Kidney (tissue), 14 donors: ENCODE data around the gene FAM120B. TPM values are rescaled to one million over a fixed set of nuclear protein-coding genes. Genes with fewer than 3 reads are reported as not detected.

Experiments
- DNase-seq, 5 donors: peaks; one replicate each; pipeline ENCODE4 v3.0.0-alpha.2; 2013 to 2020
- FAIRE-seq: peaks from 2 replicates; lab custom pipeline; 2012; peaks lifted over from hg19 to GRCh38; lab: Jason Lieb, UNC
- H3K27ac ChIP-seq, 2 donors: one replicate each; pipeline ENCODE4 v1.7.0; 2013; ENCODE audit warnings: low read depth in 2 of 2, low read length in 2 of 2, inconsistent platforms in 1 of 2
- H3K27me3 ChIP-seq: one replicate; pipeline ENCODE4 v1.7.1; 2013; ENCODE audit warnings: low read length, inconsistent platforms; ENCODE audit not compliant: control insufficient read depth, insufficient read depth
- H3K36me3 ChIP-seq, 3 donors: one replicate each; pipeline versions ENCODE4 v1.7.0 to v1.7.1; 2013; ENCODE audit warnings: low read length in 3 of 3, control low read depth in 1 of 3, inconsistent platforms in 1 of 3; ENCODE audit not compliant: insufficient read depth in 3 of 3, control insufficient read depth in 2 of 3
- H3K4me1 ChIP-seq, 3 donors: one replicate each; pipeline versions ENCODE4 v1.7.0 to v1.7.1; 2013; ENCODE audit warnings: low read length in 3 of 3, inconsistent platforms in 1 of 3, low read depth in 1 of 3; ENCODE audit not compliant: control insufficient read depth in 2 of 3, insufficient read depth in 2 of 3
- H3K4me3 ChIP-seq, 3 donors: one replicate each; pipeline versions ENCODE4 v1.7.0 to v1.8.1; 2013; ENCODE audit warnings: low read length in 3 of 3, control low read depth in 1 of 3, inconsistent platforms in 1 of 3
- H3K9ac ChIP-seq, 3 donors: one replicate each; pipeline versions ENCODE4 v1.7.0 to v1.7.1; 2013; ENCODE audit warnings: low read length in 3 of 3, control low read depth in 1 of 3, inconsistent platforms in 1 of 3
- H3K9me3 ChIP-seq, 3 donors: one replicate each; pipeline versions ENCODE4 v1.7.0 to v1.7.1; 2013; ENCODE audit warnings: low read length in 3 of 3, control low read depth in 1 of 3, inconsistent platforms in 1 of 3; ENCODE audit not compliant: control insufficient read depth in 2 of 3, insufficient read depth in 1 of 3
- intact Hi-C: fragments of 100-400 bp; cut with DNase I; formaldehyde crosslinking; loops from one replicate; pipeline ENCODE4 v1.11.1; 2022
- polyA plus RNA-seq: library from polyadenylated mRNA; stranded (reverse); fragments of 350-450 nt; fragmentation: Illumina TruSeq; extraction: RNeasy Lipid Tissue Mini Kit (QIAGEN cat#74804); gene quantifications from one replicate; pipeline ENCODE4 v1.2.3, GENCODE V29; 2014; ENCODE audit warnings: low read depth, low replicate concordance; ENCODE audit not compliant: insufficient read depth
- total RNA-seq: library from RNA; stranded (reverse); fragmentation: NEBNext Ultra II Directional; extraction: Animal tissue kit (Norgen Biotek cat#: 25700); gene quantifications from one replicate; pipeline ENCODE4 v1.2.1, GENCODE V29; 2021
- TF ChIP-seq, protein P1 (sequence below): IDR thresholded peaks from 3 replicates; pipeline ENCODE4 v1.5.1; 2012; ENCODE audit warnings: mild to moderate bottlenecking, moderate library complexity, borderline replicate concordance; ENCODE audit not compliant: insufficient read depth; ENCODE audit errors: extremely low read depth
- donor health status: control.
- donor health status: control.
- donor health status: control.
- donor health status: control.
- donor health status: control.
- donor health status: DM: yes; HTN: yes; CAD: no.
- donor health status: Normal renal cell carcinoma (clear cell type).

The FAM120B gene
- total and polyA plus RNA-seq, 2 donors from 2014 or later: 16.5 to 34.8 TPM

DNA sequence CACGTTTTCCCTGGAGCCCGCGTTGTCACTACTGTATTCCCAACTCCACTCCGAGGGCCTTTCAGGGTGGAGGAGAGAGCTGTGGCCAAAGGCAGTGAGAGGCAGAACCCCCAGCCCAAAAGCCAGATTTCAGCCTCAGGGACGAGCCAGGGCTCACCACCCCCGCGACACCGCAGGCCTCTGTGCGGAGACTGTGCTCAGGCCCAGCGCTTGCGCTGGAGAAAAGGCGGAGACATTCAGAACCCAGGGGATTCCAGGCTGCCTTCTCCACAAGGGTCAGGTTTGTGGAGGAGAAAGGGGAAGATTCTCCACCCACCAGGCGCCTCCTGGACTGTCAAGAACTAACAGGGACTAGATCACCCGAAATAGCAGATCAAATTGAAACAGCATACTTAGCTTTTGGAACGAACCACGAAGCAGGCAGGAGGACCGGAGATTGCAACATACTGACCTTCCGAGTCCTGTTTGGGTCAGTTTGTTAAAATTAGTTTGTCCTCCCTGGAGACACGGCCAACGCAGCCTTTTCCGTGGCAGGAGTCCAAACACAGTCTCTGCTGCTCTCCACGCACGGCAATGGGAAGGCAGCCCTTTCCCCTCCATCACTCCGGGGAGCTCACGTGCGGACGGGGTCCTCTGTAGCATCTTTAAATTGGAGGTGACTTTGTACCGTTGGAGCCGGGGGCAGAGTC, 30.0 kb upstream of the FAM120B start:
- Histone ChIP-seq H3K4me3 (no peak overlapping the region), H3K9me3 (no peaks in the 10 kb centered on the region), H3K9ac (no peak overlapping the region), H3K36me3 (no peaks in the 10 kb centered on the region), H3K27ac (peak overlapping the region; percentile 13 to 25), H3K27me3 (no peaks in the 10 kb centered on the region), H3K4me1 (peaks cover 0 to 10% (median 8%) of the 10 kb centered on the region in 3 donors)
- TF ChIP-seq, protein P1, sequence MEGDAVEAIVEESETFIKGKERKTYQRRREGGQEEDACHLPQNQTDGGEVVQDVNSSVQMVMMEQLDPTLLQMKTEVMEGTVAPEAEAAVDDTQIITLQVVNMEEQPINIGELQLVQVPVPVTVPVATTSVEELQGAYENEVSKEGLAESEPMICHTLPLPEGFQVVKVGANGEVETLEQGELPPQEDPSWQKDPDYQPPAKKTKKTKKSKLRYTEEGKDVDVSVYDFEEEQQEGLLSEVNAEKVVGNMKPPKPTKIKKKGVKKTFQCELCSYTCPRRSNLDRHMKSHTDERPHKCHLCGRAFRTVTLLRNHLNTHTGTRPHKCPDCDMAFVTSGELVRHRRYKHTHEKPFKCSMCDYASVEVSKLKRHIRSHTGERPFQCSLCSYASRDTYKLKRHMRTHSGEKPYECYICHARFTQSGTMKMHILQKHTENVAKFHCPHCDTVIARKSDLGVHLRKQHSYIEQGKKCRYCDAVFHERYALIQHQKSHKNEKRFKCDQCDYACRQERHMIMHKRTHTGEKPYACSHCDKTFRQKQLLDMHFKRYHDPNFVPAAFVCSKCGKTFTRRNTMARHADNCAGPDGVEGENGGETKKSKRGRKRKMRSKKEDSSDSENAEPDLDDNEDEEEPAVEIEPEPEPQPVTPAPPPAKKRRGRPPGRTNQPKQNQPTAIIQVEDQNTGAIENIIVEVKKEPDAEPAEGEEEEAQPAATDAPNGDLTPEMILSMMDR: no peak
- FAIRE-seq: no peak
- DNase-seq: peak in 2 of 5 donors; percentile 39 to 89
- intact Hi-C loops: no loop called here

DNA sequence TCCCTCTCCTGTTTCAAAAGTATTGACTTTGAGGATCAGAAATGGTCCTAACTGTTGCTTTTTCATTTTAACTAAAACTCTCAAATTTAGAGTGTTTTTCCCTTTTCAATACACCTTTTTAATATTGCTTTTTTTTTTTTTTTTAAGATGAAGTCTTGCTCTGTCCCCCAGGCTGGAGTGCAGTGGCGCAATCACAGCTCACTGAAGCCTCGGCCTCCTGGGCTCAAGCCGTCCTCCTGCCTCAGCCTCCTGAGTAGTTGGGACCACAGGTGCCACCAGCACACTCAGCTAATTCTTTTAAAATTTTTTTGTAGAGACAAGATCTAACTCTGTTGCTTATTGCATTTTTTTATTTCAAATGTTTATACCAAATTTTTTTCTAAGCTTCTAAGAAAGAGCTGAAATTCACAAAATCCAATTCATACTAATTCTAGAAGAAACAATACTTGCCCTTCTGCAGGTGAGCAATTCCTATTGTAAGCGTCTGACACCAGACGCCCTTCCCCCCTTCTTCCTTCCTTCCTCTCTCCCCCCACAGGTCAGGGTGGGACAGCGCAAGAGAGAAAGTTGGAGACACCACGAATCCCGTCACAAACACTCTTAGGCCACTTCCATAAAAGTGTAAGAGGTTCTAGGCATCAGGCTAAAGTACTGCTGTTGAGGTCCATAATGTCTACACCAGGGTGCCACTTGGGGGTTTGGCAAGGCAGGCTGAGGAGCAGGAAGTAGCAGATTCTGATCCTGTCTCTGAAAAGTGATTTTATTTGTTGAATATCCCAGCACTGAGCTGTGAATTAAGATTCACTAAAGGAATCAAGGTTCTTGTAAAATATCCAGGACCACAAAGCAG, 28.4 kb upstream of the FAM120B start:
- H3K9ac ChIP-seq: no peak overlapping the region
- DNase-seq (no peak), FAIRE-seq (no peak)
- no peaks in the 10 kb centered on the region for H3K27me3 ChIP-seq
- no peaks in the 10 kb centered on the region for H3K36me3 ChIP-seq
- H3K9me3 ChIP-seq: no peaks in the 10 kb centered on the region
- TF ChIP-seq, protein P1: no peak
- no peak overlapping the region for H3K4me3 ChIP-seq
- H3K27ac ChIP-seq: no peak overlapping the region
- intact Hi-C loops: no loop called here
- H3K4me1 ChIP-seq: peaks cover 0 to 10% (median 8%) of the 10 kb centered on the region in 3 donors

DNA sequence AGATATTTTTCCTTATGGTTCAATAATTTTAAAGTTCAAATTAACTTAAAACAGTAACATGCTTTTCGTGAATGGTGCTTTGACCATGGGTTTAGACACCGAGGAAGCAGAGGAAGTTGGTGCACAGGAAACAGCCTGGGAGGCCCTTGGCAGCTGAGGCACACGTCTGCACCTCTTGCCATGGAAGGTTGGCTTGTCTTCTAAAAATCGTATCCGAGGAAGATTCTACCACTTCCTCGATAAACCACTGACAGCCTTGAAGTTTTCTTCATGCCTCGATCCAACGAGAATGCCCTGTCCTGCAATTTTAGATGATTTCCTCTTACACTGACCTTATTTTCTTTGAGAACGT, 27.8 kb upstream of the FAM120B start:
- no peak overlapping the region for H3K27ac ChIP-seq
- FAIRE-seq (no peak), DNase-seq (no peak)
- no peaks in the 10 kb centered on the region for H3K9me3 ChIP-seq
- H3K36me3 ChIP-seq: no peaks in the 10 kb centered on the region
- H3K4me3 ChIP-seq: no peak overlapping the region
- TF ChIP-seq, protein P1: no peak
- intact Hi-C loops: no loop called here
- no peak overlapping the region for H3K9ac ChIP-seq
- peaks cover 0 to 10% (median 8%) of the 10 kb centered on the region in 3 donors for H3K4me1 ChIP-seq
- no peaks in the 10 kb centered on the region for H3K27me3 ChIP-seq
